Dermis microvascular lymphatic vessel endothelial cell (primary cell): ENCODE measurements around the gene LHX3. TPM values are rescaled to one million over a fixed set of nuclear protein-coding genes. Genes with fewer than 3 reads are reported as not detected.

Experiments used
- DNase-seq, 2 donors: peaks; one replicate each; pipeline versions ENCODE4 v3.0.0 to v3.0.0-alpha.2; 2010; ENCODE audit warnings: low read depth in 2 of 2
- total RNA-seq: library from RNA; depleted of rRNA; stranded (reverse); fragments of >200 nt; gene quantifications from 2 replicates; pipeline ENCODE4 v1.2.1, GENCODE V29; 2014

Gene LHX3
- total RNA-seq, 1 donor from 2014 or later: not detected

GRCh38 chr9:136193127-136193890 is 11.6 kb downstream of the LHX3 start:
- no peak for DNase-seq

- no peak for DNase-seq
Observed at GRCh38 chr9:136192289-136193126, 12.4 kb downstream of the LHX3 start.

- DNase-seq: no peak
Observed at GRCh38 chr9:136191960-136192286, 13.0 kb downstream of the LHX3 start.

GRCh38 chr9:136191099-136191959 is 13.6 kb downstream of the LHX3 start:
- DNase-seq: no peak

DNA sequence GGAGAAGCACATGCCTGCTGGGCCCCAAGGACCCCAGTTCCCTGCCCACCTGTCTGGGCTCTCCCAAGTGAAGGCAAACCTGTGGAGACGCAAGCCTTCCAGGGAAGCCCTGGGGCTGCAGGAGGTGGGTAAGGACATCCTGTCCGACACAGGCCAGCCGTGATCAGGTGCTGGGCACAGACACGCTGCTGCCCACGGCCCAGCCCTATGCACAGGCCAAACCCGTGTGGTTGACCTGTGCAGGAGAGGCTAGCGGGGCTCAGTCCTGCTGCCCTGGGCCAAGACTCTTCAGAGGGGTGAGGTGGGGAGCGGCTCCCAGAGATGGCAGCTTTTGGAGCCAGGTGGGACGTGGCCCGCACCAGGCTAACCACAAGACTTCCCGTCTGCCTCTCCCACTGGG is 14.3 kb downstream of the LHX3 start:
- no peak for DNase-seq

GRCh38 chr9:136190237-136190601 is 14.7 kb downstream of the LHX3 start:
- no peak for DNase-seq

DNA sequence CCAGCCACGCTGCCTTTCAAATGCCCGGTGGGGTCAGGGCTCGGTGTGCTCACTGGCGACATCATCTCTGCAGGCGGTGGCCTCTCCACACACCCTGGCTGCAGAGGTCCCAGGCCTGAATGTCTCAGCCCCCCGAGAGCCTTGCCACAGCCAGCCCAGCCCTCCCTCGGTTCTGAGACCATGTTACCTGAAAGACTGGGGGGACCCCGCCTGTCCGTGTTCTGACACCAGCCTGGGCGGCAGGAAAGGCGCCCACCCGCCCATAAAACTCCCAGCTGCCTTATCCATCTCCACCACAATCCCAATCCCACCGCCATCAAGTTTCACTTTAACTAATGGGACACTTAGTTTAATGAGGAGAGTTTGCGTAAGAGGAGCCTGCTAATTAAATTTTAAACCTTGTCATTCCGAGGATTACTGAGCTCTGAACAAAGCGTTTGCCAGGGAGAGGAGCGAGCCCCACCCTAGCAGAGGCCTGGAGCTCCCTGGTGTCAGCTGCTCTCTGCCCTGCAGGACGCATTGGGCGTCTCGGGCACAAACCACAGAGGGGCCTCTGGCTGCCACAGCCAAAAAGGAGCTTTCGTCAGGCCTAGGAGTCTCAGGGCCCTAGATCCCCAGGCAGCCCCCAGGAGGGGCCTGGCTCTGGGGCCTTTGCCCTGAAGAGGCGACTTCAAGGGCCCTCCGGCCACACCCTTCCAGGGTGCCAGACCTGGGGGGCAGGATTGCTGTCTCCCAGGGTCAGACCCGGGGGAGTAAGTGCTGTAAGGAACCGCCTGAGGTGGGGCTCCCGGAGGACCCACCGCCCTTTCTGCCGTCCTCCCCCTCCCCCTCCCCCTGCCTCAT is 15.3 kb downstream of the LHX3 start:
- DNase-seq: no peak

DNA sequence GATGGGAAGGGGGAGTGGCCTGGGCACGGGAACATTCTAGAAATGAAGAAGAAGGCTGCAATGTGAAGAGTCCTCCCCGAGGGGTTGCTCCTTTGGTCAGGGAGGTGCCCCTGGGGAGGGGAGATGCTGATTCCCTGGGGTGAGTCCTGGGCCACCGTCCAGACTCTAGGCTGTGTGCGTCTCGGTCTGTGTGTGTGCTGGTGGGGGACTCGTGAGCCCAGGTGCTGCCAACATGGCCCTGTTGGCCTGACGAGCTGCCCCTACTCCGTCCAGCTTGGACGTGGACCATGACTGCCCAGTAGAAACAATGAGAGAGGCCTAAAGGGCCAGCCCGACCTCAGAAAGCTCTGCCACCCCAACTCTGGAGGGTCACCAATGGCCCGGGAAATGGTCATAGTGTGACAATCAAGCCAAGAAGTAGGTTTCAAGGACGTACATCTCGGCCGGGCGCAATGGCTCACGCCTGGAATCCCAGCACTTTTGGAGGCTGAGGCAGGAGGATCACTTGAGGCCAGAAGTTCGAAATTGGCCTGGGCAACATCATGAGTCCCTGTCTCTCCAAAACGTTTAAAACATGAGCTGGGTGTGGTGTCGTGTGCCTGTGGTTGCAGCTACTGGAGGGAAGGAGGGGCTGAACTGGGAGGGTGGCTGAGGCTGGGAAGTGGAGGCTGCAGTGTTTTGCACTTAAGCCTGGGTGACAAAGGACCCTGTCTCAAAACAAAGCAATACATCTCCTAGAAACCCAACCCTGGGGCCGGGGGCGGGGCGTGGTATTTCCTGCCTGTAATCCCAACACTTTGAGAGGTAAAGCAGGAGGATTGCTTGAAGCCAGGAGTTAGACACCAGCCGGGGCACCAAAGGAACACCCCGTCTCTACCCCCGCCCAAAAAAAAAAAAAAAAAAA is 17.0 kb downstream of the LHX3 start:
- DNase-seq: no peak

- no peak for DNase-seq
Observed at GRCh38 chr9:136187197-136187596, 17.7 kb downstream of the LHX3 start.

DNA sequence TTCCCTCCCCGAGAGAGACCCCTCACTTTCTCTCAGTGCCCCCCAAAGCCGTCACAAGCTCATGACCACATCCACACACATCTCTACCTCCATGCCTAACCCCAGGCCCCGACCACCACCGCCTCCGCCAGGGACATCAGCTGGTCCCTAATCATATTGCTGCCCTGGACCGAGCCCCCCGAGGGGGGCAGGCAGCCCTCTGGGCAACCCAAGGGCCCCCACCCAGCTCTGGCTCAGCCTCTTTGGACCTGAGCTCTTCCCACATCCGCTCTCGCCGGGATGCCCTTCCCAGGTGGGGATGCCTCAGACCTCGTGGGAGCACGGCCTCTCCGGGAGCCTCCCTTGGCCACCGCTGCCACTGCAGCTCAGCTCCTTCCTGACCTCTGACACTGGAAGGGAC is 18.5 kb downstream of the LHX3 start:
- DNase-seq: no peak

- no peak for DNase-seq
Observed at GRCh38 chr9:136185596-136186366, 19.1 kb downstream of the LHX3 start.

DNA sequence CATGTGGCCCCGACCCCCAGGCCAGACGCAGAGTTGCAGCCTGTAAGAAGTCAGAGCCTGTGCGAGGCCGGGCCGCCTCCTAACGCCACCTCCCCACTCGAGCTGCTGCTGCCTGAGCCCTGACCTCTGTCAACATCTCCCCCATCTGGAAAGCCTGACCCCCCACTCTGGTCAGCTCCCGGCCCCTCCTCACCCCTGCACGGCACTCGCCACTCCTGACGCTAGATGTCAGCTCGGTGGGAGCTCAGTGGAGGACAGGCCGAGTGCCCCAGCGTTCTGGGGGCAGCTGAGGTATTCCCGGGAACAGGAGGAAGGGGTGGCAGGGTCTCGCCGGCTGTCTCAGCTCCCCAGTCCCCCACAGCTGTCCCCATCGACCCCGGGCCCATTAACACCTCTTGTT is 19.9 kb downstream of the LHX3 start:
- DNase-seq: no peak

DNA sequence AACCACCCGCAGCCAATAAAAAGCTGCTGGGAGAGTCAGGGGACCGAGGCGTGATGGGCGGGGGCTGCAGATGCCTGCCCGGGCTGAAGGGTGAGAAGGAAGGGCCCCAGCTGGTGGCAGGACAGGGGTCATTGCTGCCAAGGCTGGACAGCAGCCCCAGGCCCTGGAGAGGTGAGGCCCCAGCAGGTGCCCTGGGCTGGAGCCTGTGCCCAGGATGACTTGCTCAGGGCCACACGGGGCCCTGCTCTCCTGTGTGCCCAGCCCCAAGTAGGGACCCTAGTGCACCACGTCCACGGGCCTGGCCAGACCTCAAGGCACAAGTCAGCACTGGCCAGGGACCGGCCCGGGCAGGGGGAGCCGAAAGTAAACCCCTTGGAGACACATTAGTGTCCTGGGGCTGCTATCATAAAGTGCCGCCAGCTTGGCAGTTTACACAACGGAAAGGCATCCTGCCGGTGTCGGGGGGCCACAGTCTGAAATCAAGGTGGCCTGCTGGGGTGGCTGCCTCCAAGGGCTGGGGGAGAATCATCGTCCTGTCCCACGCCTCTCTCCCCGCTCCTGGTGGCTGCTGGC is 22.0 kb downstream of the LHX3 start:
- no peak for DNase-seq

DNA sequence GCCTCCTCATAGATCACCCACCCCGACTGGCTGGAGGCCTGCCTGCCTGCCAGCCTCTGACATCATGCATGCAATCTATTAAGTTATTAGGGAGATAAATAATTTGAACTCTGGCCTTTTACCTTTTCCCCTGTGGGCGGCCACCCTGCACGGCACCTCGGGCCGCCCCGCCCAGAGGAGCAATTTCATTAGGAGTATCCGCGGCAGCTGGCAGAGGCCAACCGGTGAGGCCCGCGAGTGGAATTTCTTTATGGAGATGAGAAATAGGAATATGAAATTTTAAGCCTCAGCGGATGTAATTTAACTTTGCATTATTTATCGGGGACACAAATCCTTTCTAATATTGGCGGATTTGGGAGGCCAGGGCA is 22.5 kb downstream of the LHX3 start:
- no peak for DNase-seq

DNA sequence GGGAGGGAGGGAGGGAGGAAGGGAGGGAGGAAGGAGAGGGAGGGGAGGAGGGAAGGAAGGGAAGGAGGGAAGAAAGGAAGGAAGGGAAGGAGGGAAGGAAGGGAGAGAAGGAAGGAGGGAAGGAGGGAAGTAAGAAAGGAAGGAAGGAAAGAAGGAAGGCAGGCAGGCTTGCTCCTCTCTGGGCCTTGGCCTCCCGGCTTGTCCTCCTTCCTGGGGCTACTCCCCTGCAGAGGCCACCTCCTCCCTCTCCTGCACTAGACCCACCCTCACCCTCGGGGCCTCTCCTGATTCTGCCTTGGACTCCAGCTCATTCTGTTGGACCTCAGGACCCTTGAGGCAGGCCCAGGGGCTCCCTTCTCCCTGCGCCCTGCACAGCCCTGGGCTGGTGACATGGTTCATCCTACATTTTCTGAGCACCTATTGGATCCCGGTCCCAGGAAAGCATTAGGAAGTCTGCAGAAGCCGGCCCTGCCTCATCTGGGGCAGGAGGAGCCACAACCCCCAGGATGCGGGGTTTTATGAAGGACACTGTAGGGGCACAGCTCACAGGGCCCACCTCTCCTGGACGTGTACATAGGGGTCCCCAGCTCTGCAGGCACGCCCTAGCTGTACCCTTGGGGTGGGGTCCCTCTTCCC is 23.0 kb downstream of the LHX3 start:
- DNase-seq: no peak

- DNase-seq: no peak
Observed at GRCh38 chr9:136180586-136180985, 24.3 kb downstream of the LHX3 start.

DNA sequence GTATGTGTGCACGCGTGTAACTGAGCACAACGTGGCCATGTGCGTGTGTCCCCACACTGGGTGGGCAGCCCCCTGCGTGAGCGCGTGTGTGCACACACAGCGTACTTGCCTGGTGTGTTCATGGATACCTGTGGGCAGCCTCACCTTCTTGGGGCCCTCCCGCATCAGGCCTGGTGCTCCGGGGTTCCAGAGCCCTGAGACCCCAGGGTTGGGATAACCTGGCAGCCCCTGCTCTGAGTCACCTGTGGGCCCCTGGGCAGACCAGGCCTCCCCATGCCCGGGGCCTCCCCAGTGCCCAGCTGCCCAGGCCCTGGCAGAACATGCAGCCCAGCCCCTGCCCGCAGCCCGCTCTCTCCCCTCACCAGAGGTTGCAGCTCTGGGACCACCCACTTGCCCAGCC is 25.2 kb downstream of the LHX3 start:
- DNase-seq: no peak

DNA sequence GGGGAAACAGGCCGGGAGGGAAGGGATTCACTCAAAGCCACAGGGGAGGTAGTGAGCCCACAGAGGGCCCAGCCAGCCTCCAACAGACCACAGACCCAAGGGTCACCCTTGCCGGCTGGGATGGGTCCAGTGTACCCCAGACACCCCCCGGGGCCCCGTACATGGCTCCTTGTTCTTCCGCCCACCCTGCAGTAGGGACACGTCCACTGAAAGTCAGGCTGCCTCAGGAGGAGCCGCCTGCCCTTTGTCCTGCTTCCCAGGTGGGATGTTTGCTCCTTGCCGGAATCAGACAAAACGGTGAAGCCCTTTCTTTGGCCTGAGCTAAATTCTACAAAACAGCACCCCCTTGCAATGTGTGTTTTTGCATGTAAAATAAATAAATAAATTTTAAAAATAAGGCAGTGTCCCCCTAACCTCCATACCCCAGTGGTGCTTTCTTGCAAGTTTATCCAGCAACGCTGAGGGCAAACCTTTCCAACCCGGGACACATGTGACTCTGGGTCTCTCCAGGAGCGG is 25.8 kb downstream of the LHX3 start:
- DNase-seq: no peak

DNA sequence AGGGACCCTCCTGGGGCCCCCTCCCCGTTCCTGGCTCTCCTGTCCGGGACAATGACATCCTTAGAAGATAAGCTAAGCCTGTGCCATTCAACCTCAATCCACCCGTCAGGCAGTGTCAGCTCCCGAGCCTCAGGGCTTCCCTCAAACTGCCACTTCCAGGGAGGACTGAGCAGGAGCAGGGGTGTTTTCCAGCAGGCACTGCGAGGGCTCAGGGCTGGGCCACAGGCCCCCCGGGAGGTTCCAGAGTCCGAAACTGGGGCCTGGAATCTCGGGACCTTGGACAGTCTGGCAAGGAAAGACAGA is 26.2 kb downstream of the LHX3 start:
- DNase-seq: no peak
